ENCODE data around the gene GNG4. TPM values are rescaled to one million over a fixed set of nuclear protein-coding genes. Genes with fewer than 3 reads are reported as not detected.
"Not testable (repeated sequence)": the region's sequence is repeated elsewhere in the genome, so short reads cannot be mapped to it uniquely, and the experiment has no call there.

The GNG4 gene
- total RNA-seq, 3 donors from 2014 or later: 2.9 to 7.7 (median 4.6) TPM

GRCh38 chr1:235582130-235582529, 67.5 kb downstream of the GNG4 start:
- Histone ChIP-seq H3K9me3 (no peaks in the 10 kb centered on the region), H3K4me1 (ENCODE audit: low read depth) (no peaks in the 10 kb centered on the region), H3K4me3 (no peak overlapping the region), H3K36me3 (ENCODE audit: low read depth) (no peaks in the 10 kb centered on the region)
- ATAC-seq: no peak
- no peak for DNase-seq
- intact Hi-C loops (cut with DNase I, micrococcal nuclease): no loop called here
- no peak for TF ChIP-seq CTCF (IDR thresholded peaks at IDR 0.05)

GRCh38 chr1:235579891-235580290, 69.7 kb downstream of the GNG4 start:
- intact Hi-C loops (cut with DNase I, micrococcal nuclease): no loop called here
- DNase-seq: no peak
- no peaks in the 10 kb centered on the region for H3K4me1 ChIP-seq (ENCODE audit: low read depth)
- no peak for TF ChIP-seq CTCF (IDR thresholded peaks at IDR 0.05)
- no peaks in the 10 kb centered on the region for H3K9me3 ChIP-seq
- no peaks in the 10 kb centered on the region for H3K36me3 ChIP-seq (ENCODE audit: low read depth)
- no peak for ATAC-seq
- no peak overlapping the region for H3K4me3 ChIP-seq

- Histone ChIP-seq H3K9me3 (no peaks in the 10 kb centered on the region), H3K4me1 (ENCODE audit: low read depth) (no peaks in the 10 kb centered on the region), H3K4me3 (no peak overlapping the region), H3K36me3 (ENCODE audit: low read depth) (no peaks in the 10 kb centered on the region)
- no peak for TF ChIP-seq CTCF (IDR thresholded peaks at IDR 0.05)
- ATAC-seq (no peak), DNase-seq (no peak)
- intact Hi-C loops (cut with DNase I, micrococcal nuclease): no loop called here
Observed at GRCh38 chr1:235575597-235575996, 74.0 kb downstream of the GNG4 start.

- DNase-seq (no peak), ATAC-seq (no peak)
- no peak for TF ChIP-seq CTCF (IDR thresholded peaks at IDR 0.05)
- Histone ChIP-seq H3K36me3 (ENCODE audit: low read depth) (no peaks in the 10 kb centered on the region), H3K4me3 (no peak overlapping the region), H3K9me3 (no peaks in the 10 kb centered on the region), H3K4me1 (ENCODE audit: low read depth) (no peaks in the 10 kb centered on the region)
- intact Hi-C loops (cut with DNase I, micrococcal nuclease): no loop called here
Observed at GRCh38 chr1:235573880-235574279, 75.7 kb downstream of the GNG4 start.

DNA sequence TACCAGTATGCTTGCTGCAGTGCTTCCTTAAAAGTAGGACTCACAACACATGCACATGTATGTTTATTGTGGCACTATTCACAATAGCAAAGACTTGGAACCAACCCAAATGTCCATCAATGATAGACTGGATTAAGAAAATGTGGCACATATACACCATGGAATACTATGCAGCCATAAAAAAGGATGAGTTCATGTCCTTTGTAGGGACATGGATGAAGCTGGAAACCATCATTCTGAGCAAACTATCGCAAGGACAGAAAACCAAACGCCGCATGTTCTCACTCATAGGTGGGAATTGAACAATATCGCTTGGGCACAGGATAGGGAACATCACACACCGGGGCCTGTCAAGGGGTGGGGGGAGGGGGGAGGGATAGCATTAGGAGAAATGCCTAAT, 76.6 kb downstream of the GNG4 start:
- ATAC-seq; H3K9me3 ChIP-seq; H3K4me3 ChIP-seq; H3K4me1 ChIP-seq (ENCODE audit: low read depth); DNase-seq; H3K36me3 ChIP-seq (ENCODE audit: low read depth); intact Hi-C loops (cut with DNase I, micrococcal nuclease): not testable (repeated sequence)

DNA sequence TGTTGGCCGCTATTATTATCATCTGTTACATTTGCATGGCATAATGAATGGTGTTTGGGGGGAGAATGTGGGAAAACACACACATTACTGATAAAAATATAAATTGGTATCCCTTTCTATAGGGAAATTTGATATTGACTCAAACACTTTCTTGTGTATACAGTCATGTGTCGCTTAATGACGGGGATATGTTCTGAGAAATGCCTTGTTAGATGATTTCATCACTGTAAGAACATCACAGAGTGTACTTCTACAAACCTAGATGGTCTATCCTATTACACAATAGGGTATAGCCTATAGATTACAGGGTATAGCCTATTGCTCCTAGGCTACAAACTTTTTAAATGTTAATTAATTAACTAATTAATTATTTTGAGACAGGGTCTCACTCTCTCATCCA, 78.1 kb downstream of the GNG4 start:
- intact Hi-C loops (cut with DNase I, micrococcal nuclease): no loop called here
- no peaks in the 10 kb centered on the region for H3K9me3 ChIP-seq
- no peak overlapping the region for H3K4me3 ChIP-seq
- no peaks in the 10 kb centered on the region for H3K36me3 ChIP-seq (ENCODE audit: low read depth)
- no peak for ATAC-seq
- H3K4me1 ChIP-seq (ENCODE audit: low read depth): no peaks in the 10 kb centered on the region
- no peak for DNase-seq
- TF ChIP-seq CTCF (IDR thresholded peaks at IDR 0.05): no peak
